PC-9 (cell line): ENCODE results near the gene HSD11B1L.

Experiments used
- CTCF ChIP-seq: fragments of 200-600 bp; sonication (generic); conservative IDR thresholded peaks from 2 replicates; pipeline ENCODE4 v1.6.1; 2017; ENCODE audit warnings: mixed run types, antibody characterized with exemption, mild to moderate bottlenecking, moderate library complexity
- EZH2 ChIP-seq: fragments of 200-600 bp; sonication (generic); IDR thresholded peaks from 2 replicates; pipeline ENCODE4 v1.8.0; 2017; ENCODE audit warnings: antibody characterized with exemption, low read depth

GRCh38 chr19:5683177-5683886 lies 2.5 kb downstream of the HSD11B1L start:
- TF ChIP-seq CTCF (no peak), EZH2 (no peak)
